ENCODE data around the gene ZNF366.

Gene ZNF366

GRCh38 chr5:72400950-72401349 is 106.3 kb downstream of the ZNF366 start:
- DNase-seq = no peak

GRCh38 chr5:72397836-72398235 is 109.4 kb downstream of the ZNF366 start:
- no peak for DNase-seq

GRCh38 chr5:72394688-72395087 is 112.5 kb downstream of the ZNF366 start:
- DNase-seq = peak in 1 of 2 experiments; percentile 19

- DNase-seq = no peak
Measured at GRCh38 chr5:72393052-72393451, 114.2 kb downstream of the ZNF366 start.

Measured in SW 1271 (cell line).